Psoas muscle (tissue), 8 donors: ENCODE data around the gene TPP2. TPM values are rescaled to one million over a fixed set of nuclear protein-coding genes. Genes with fewer than 3 reads are reported as not detected.

Experiments used
- ATAC-seq, 4 donors: fragments of 200-7000 bp; cut with Tn5 transposase; one replicate each; pipeline ENCODE4 v1.9.1; 2020; ENCODE audit warnings: moderate library complexity in 3 of 4, mild to moderate bottlenecking in 2 of 4
- DNase-seq, 2 donors: peaks; one replicate each; pipeline ENCODE4 v3.0.0-alpha.2; 2020
- H3K27ac ChIP-seq: fragments of 200-600 bp; one replicate; pipeline ENCODE4 v1.8.0; 2022
- H3K27me3 ChIP-seq, 3 donors: fragments of 200-600 bp in 1 of 3; one replicate each; pipeline versions ENCODE4 v1.6.1 to v1.8.0; 2013 to 2022; ENCODE audit warnings: low read length in 2 of 3, mild to moderate bottlenecking in 2 of 3, moderate library complexity in 1 of 3; ENCODE audit not compliant: insufficient read depth in 3 of 3
- H3K36me3 ChIP-seq, 2 donors: fragments of 200-600 bp in 1 of 2; one replicate each; pipeline versions ENCODE4 v1.6.1 to v1.8.0; 2013 to 2022; ENCODE audit warnings: low read depth in 1 of 2, mild to moderate bottlenecking in 1 of 2, moderate library complexity in 1 of 2; ENCODE audit not compliant: insufficient read depth in 1 of 2
- H3K4me1 ChIP-seq: fragments of 200-600 bp; one replicate; pipeline ENCODE4 v1.8.0; 2022
- H3K4me3 ChIP-seq: fragments of 200-600 bp; one replicate; pipeline ENCODE4 v1.8.0; 2022; ENCODE audit warnings: mild to moderate bottlenecking
- H3K9me3 ChIP-seq: fragments of 200-600 bp; one replicate; pipeline ENCODE4 v1.8.0; 2022
- CTCF ChIP-seq: fragments of 200-600 bp; IDR thresholded peaks from one replicate; pipeline ENCODE4 v1.8.0; 2022; ENCODE audit warnings: antibody characterized with exemption
- WGBS, 3 donors: extraction: QIAGEN DNeasy Blood & Tissue Kit; methylation state at CpG; one replicate each; pipeline versions ENCODE4 v1.1.6 to v1.1.7; 2013; 5-methylcytosine and 5-hydroxymethylcytosine counted together
- intact Hi-C, 2 donors: fragments of 100-400 bp; cut with DNase I; formaldehyde crosslinking; loops; one replicate each; pipeline versions ENCODE4 v1.11.0 to v1.14.2; 2022
- polyA plus RNA-seq, 3 donors: library from polyadenylated mRNA; stranded (reverse); fragments of 200-250 nt; gene quantifications; one replicate each; pipeline ENCODE4 v1.2.3, GENCODE V29; 2013
- total RNA-seq, 4 donors: library from RNA; stranded (reverse); fragmentation: NEBNext Ultra II Directional in 2 of 4; extraction: Animal tissue kit (Norgen Biotek cat#: 25700) in 2 of 4; gene quantifications; one replicate each; pipeline versions ENCODE4 v1.2.1 to v1.2.4, GENCODE V29; 2021 to 2023
- donor health status: healthy with polysubstance abuse.
- donor health status: DM: no; HTN: no; CAD: no; lungs with moderate emphysema.
- donor health status: Bipolar disorder and iron deficiency.
- donor health status: healthy.
- donor health status: DM: yes; HTN: yes; CAD: no.
- donor health status: DM: no; HTN: no; CAD: no.
- donor health status: DM: no; HTN: no; CAD: no.
- donor health status: DM: yes; HTN: yes; CAD: no.

TPP2 gene
- total and polyA plus RNA-seq, 7 donors: 22.1 to 45.6 (median 40.3) TPM

GRCh38 chr13:102690883-102691282 lies 94.1 kb downstream of the TPP2 start:
- Histone ChIP-seq H3K36me3 (no peaks in the 10 kb centered on the region), H3K9me3 (peaks cover 8% of the 10 kb centered on the region), H3K4me3 (no peak overlapping the region), H3K4me1 (peaks cover 24% of the 10 kb centered on the region), H3K27ac (peak overlapping the region; percentile 79), H3K27me3 (no peaks in the 10 kb centered on the region)
- DNase-seq: no peak
- TF ChIP-seq CTCF: no peak
- ATAC-seq: no peak
- 91 to 96% (median 91%) methylated on average over 4 of the region's 4 CpGs for WGBS, 3 donors
- intact Hi-C loops: no loop called here

- H3K4me3 ChIP-seq: peak overlapping the region; percentile 47
- WGBS, 3 donors: 73 to 95% (median 81%) methylated on average over 2 of the region's 2 CpGs
- no peak for DNase-seq
- no peak for TF ChIP-seq CTCF
- H3K27me3 ChIP-seq: no peaks in the 10 kb centered on the region
- peaks cover 8% of the 10 kb centered on the region for H3K9me3 ChIP-seq
- H3K36me3 ChIP-seq: no peaks in the 10 kb centered on the region
- H3K27ac ChIP-seq: peak overlapping the region; percentile 79
- peak in 2 of 4 donors; percentile 4 to 41 for ATAC-seq
- intact Hi-C loops: no loop called here
- H3K4me1 ChIP-seq: peaks cover 24% of the 10 kb centered on the region
Measured at GRCh38 chr13:102692491-102692826, 95.7 kb downstream of the TPP2 start.

- H3K36me3 ChIP-seq: no peaks in the 10 kb centered on the region
- peaks cover 24% of the 10 kb centered on the region for H3K4me1 ChIP-seq
- ATAC-seq: peak; percentile 40 to 56 (median 46)
- no peaks in the 10 kb centered on the region for H3K27me3 ChIP-seq
- peak overlapping the region; percentile 47 for H3K4me3 ChIP-seq
- intact Hi-C loops: no loop called here
- H3K27ac ChIP-seq: peak overlapping the region; percentile 79
- TF ChIP-seq CTCF: no peak
- 55 to 84% (median 67%) methylated on average over 4 of the region's 4 CpGs for WGBS, 3 donors
- peaks cover 8% of the 10 kb centered on the region for H3K9me3 ChIP-seq
- no peak for DNase-seq
Measured at GRCh38 chr13:102693250-102693649, 96.5 kb downstream of the TPP2 start.

DNA sequence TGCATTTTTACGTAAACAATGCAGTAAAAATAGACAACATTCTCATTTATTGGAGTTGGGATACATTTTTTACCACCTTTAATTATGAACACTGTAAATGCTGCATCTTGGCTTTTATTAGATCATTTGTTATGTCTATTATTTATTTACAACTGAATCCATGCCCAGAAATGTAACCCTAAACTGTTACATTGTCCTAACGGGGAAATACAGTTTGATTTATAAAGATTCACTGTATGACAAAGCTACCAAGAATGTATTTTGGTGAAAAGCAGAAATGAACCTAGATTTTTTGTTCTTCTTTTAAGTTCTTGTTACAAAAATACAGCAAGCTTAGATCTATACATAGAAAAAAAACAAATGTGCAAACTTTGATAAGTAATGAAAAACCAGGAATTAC lies 97.0 kb downstream of the TPP2 start:
- peak overlapping the region; percentile 79 for H3K27ac ChIP-seq
- 23 to 61% (median 41%) methylated on average over 2 of the region's 2 CpGs for WGBS, 3 donors
- peak overlapping the region; percentile 47 for H3K4me3 ChIP-seq

More for the DNA sequence above, 97.0 kb downstream of the TPP2 start:
- intact Hi-C loops: no loop called here
- Histone ChIP-seq H3K36me3 (no peaks in the 10 kb centered on the region), H3K27me3 (no peaks in the 10 kb centered on the region), H3K9me3 (peaks cover 8% of the 10 kb centered on the region), H3K4me1 (peaks cover 24% of the 10 kb centered on the region)
- ATAC-seq (no peak), DNase-seq (no peak)
- TF ChIP-seq CTCF: no peak
